Subcutaneous adipose tissue (tissue), 4 donors: Measurements from ENCODE around the gene EPHB2. TPM values are rescaled to one million over a fixed set of nuclear protein-coding genes. Genes with fewer than 3 reads are reported as not detected.

ENCODE experiments used
- total RNA-seq, 4 donors: library from RNA; depleted of rRNA; stranded (reverse); fragments of >200 nt; gene quantifications; one replicate each; pipeline ENCODE4 v1.1.0, GENCODE V29; 2016
- TF ChIP-seq, protein P1 (sequence below): fragments of 450-650 bp; IDR thresholded peaks from one replicate; pipeline ENCODE4 v1.5.1; 2016; ENCODE audit warnings: low read depth, mild to moderate bottlenecking, control low read depth, antibody characterized with exemption, moderate library complexity

Gene EPHB2
- total RNA-seq, 4 donors from 2014 or later = 1.6 to 9.2 (median 5.1) TPM

DNA sequence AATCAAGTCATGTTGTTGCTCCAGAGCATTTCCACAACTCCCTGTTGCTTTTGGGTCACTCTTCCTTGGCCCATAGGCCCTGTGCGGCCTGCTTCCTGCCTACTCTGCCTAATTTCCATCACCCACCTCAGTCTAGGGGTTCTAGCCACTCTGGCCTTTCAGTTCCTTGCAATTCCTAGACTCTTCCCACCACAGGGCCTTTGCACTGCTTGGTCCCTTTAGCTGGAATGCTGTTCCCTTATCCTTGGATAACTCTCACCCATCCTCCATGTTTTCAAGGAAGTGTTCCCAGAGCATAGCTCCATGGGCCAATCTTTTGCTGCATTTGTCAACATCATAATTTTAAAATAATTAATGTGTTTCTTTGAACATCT lies 18.7 kb downstream of the EPHB2 start:
- TF ChIP-seq, protein P1, sequence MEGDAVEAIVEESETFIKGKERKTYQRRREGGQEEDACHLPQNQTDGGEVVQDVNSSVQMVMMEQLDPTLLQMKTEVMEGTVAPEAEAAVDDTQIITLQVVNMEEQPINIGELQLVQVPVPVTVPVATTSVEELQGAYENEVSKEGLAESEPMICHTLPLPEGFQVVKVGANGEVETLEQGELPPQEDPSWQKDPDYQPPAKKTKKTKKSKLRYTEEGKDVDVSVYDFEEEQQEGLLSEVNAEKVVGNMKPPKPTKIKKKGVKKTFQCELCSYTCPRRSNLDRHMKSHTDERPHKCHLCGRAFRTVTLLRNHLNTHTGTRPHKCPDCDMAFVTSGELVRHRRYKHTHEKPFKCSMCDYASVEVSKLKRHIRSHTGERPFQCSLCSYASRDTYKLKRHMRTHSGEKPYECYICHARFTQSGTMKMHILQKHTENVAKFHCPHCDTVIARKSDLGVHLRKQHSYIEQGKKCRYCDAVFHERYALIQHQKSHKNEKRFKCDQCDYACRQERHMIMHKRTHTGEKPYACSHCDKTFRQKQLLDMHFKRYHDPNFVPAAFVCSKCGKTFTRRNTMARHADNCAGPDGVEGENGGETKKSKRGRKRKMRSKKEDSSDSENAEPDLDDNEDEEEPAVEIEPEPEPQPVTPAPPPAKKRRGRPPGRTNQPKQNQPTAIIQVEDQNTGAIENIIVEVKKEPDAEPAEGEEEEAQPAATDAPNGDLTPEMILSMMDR = no peak

DNA sequence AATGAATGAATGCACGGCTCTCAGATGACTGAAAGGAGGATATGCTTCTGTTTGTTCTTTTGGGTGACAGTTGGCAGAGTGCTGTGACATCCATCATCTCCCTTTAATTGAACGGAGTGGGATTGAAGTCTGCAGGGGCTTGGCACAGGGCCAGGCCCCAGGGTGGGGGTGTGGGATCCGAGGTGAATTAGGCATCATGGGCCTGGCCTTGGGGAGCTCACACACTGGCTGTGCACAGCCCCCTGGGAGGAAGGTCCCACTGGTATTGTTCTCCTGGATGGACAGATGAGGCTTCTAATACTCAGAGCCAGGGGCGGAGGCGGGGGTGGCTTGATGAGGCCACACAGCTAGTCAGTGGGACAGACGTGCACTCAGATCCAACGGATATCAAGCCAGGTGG lies 19.3 kb downstream of the EPHB2 start:
- TF ChIP-seq, protein P1 = no peak

DNA sequence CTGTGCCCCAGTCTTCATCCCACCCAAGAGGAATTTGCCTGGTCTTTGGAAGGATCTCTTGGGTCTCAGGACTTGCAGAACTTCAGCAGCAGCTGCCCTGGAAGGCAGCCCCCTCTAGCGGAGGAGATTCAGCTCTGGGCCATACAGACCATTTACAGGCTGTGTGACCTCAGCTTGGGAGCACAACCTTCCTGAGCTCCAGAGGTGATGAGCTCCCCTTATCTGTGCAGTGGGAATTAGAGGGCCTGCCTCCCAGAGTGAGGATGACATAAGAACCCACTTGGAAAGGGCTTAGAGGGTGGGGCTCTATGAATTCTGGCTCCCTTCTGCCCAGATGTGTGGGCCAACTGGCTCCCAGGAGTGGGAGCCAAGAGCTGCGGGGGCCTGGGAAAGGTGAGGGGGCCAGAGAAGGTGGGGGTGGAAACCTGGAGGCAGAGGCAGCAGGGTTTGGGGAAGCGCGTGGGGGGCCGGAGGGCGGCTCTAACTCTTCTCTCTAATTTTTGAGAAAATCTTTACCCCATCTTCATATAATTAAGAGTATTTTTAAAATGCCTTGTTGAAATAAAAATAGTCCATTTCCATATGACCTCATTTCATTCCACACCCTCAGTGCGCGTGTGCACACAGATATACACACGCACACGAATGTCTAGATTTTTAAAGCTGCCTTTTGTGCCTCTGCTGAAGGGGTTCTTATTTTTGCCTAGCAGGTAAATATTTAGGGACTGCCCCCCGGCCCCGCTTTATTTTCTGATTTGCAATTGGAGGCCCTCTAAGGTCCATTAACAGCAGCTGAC lies 21.5 kb downstream of the EPHB2 start:
- TF ChIP-seq, protein P1 = no peak

DNA sequence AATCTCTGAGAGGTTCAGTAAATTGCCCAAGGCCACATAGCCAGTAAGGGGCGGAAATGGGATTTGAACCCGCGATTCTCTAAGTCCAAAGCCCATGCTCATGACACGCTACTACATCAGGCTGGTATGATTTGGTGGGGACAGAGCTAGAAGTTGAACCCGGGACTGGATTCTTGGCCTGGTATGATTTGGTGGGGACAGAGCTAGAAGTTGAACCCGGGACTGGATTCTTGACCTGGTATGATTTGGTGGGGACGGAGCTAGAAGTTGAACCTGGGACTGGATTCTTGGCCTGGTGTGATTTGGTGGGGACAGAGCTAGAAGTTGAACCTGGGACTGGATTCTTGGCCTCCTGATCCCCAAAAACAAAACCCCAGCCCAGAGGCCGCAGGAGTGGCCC lies 23.0 kb downstream of the EPHB2 start:
- TF ChIP-seq, protein P1 = no peak

DNA sequence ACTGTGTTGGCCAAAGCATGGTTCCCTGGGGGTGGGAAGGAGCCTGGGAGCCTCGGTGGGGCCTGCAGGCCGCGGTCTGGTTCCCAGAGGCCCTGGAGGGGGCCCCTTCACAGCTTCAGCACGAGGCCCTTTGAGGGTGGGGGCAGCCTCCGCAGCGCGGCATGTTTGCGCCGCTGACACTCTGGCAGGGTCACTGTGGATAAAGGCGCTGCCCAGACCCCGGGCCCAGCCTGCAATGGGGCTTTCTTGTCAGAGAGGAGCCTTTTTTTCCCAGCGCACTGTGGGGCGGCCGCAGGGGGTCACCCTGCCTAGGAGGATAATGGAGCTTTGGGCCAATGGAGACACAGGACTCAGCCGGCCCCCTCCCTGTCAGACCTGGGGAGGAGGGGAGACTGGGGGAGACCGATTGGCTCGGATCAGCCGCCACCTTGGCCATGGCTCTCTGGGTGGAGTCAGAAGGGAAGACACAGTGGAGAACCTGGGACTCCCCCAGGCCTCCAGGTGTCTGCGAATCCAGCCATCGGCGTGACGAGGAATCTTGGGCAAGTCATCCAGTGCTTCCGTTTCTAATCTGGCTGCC lies 26.0 kb downstream of the EPHB2 start:
- TF ChIP-seq, protein P1 = no peak

DNA sequence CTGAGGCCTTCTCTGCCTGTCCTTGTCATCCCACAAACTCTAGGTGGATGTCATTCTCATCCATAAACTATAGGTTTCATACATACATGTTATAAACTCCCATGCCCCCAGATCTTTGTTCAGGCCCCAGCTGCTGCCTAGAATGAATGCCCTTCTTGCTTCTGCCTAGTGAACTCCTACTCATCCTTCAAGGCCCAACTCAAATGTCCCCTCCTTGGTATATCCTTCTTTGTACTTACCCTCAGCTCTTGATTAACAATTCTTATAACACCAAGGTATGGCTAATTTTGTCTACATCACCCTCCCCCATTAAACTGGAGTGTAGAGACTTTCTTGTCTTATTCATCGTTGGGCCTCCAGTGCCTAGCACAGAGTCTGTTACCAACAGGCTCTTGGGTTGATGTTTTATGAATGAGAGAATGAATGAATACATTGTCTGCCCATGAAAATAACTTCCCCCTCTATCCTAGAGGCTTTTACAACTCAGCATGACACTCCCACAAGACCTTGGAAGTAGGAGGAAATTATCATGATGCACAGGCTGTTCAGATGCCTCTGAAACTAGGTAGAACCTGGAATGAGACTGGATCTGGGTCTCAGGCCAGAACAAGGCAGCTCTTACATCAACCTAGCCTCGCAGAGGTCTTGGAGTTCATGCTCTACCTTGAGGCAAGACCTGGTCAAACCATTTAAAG lies 26.9 kb downstream of the EPHB2 start:
- TF ChIP-seq, protein P1 = no peak

DNA sequence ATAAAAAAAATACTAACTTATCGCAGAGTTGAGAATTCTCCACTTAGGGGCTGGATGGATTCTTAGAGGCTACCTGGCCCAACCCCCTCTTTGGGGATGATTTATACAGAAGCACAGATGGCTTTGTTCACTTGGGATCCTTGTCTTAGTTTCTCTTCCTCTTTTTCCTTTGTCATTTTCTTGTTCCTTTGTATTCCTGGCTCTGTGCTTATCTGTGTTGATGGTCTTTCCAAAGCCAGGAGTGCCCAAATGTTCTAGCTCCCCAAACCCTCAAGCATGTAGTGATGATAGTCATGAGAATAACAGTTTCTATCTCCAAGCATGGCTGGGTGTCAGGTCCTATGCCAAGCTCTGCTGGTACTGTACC lies 27.4 kb downstream of the EPHB2 start:
- TF ChIP-seq, protein P1 = no peak
